GM19238 (cell line): ENCODE data around the gene THBS4.

Source experiments
- DNase-seq: peaks from one replicate; pipeline ENCODE4 v3.0.0; 2011; ENCODE audit warnings: low spot score; ENCODE audit not compliant: insufficient read length

Gene THBS4

GRCh38 chr5:80043187-80043586, 8.0 kb downstream of the THBS4 start:
- DNase-seq = no peak

- DNase-seq = no peak
Measured at GRCh38 chr5:80048084-80048780, 13.1 kb downstream of the THBS4 start.

GRCh38 chr5:80052464-80052863, 17.3 kb downstream of the THBS4 start:
- no peak for DNase-seq

- DNase-seq = no peak
Measured at GRCh38 chr5:80054682-80055081, 19.5 kb downstream of the THBS4 start.

GRCh38 chr5:80055491-80056170, 20.5 kb downstream of the THBS4 start:
- DNase-seq = no peak

- no peak for DNase-seq
Measured at GRCh38 chr5:80057099-80057498, 22.0 kb downstream of the THBS4 start.

- DNase-seq = no peak
Measured at GRCh38 chr5:80057921-80058320, 22.8 kb downstream of the THBS4 start.

- no peak for DNase-seq
Measured at GRCh38 chr5:80059354-80059980, 24.3 kb downstream of the THBS4 start.

GRCh38 chr5:80060966-80061365, 25.8 kb downstream of the THBS4 start:
- no peak for DNase-seq

GRCh38 chr5:80061547-80061946, 26.4 kb downstream of the THBS4 start:
- no peak for DNase-seq

GRCh38 chr5:80064124-80064523, 29.0 kb downstream of the THBS4 start:
- DNase-seq = no peak

- DNase-seq = no peak
Measured at GRCh38 chr5:80067016-80067415, 31.9 kb downstream of the THBS4 start.

- DNase-seq = no peak
Measured at GRCh38 chr5:80067531-80068245, 32.5 kb downstream of the THBS4 start.

- DNase-seq = no peak
Measured at GRCh38 chr5:80068246-80068636, 33.1 kb downstream of the THBS4 start.

GRCh38 chr5:80068775-80069174, 33.6 kb downstream of the THBS4 start:
- DNase-seq = no peak

GRCh38 chr5:80069251-80069800, 34.2 kb downstream of the THBS4 start:
- DNase-seq = no peak

GRCh38 chr5:80069918-80070318, 34.8 kb downstream of the THBS4 start:
- no peak for DNase-seq

- no peak for DNase-seq
Measured at GRCh38 chr5:80070338-80071056, 35.3 kb downstream of the THBS4 start.

GRCh38 chr5:80071510-80072021, 36.4 kb downstream of the THBS4 start:
- DNase-seq = no peak

- no peak for DNase-seq
Measured at GRCh38 chr5:80072103-80073073, 37.2 kb downstream of the THBS4 start.
